CD4-positive, alpha-beta T cell treated with Interleukin-10 for 1 hour (primary cell): ENCODE measurements around the gene BSG.

Source experiments
- DNase-seq: peaks from one replicate; pipeline ENCODE4 v3.0.0-alpha.2; 2020

Gene BSG

GRCh38 chr19:572140-572742, at the start of gene BSG:
TSS of gene BSG (plus strand) at chr19:572596. CDS start at chr19:572635, 39 bp downstream.
- peak; percentile 98 for DNase-seq

GRCh38 chr19:522726-523125, 49.7 kb upstream of the BSG start:
- DNase-seq: no peak

- DNase-seq: no peak
Observed at GRCh38 chr19:524062-524674, 48.2 kb upstream of the BSG start.

- no peak for DNase-seq
Observed at GRCh38 chr19:525029-525428, 47.4 kb upstream of the BSG start.

GRCh38 chr19:525857-526419, 46.5 kb upstream of the BSG start:
- no peak for DNase-seq

GRCh38 chr19:530134-531008, 42.0 kb upstream of the BSG start:
- no peak for DNase-seq

- DNase-seq: peak; percentile 90
Observed at GRCh38 chr19:531009-531752, 41.2 kb upstream of the BSG start.

- no peak for DNase-seq
Observed at GRCh38 chr19:531753-532560, 40.4 kb upstream of the BSG start, which contains the start of gene CDC34. TSS of gene CDC34 (plus strand) at chr19:531760. CDS start at chr19:531932, 172 bp downstream.

- DNase-seq: peak; percentile 62
Observed at GRCh38 chr19:532561-533363, 39.6 kb upstream of the BSG start.

GRCh38 chr19:533364-534058, 38.9 kb upstream of the BSG start:
- DNase-seq: no peak

- no peak for DNase-seq
Observed at GRCh38 chr19:534088-534487, 38.3 kb upstream of the BSG start.

- DNase-seq: no peak
Observed at GRCh38 chr19:535017-535835, 37.2 kb upstream of the BSG start.

- DNase-seq: no peak
Observed at GRCh38 chr19:536031-536880, 36.1 kb upstream of the BSG start.

- DNase-seq: no peak
Observed at GRCh38 chr19:536881-537404, 35.5 kb upstream of the BSG start.

- DNase-seq: no peak
Observed at GRCh38 chr19:538641-539428, 33.6 kb upstream of the BSG start.

- DNase-seq: no peak
Observed at GRCh38 chr19:539429-540030, 32.9 kb upstream of the BSG start.
